CD4-positive, alpha-beta T cell treated with Interleukin-17A for 1 hour (primary cell): ENCODE measurements around the gene BMAL1.
"Not testable (repeated sequence)": the region's sequence is repeated elsewhere in the genome, so short reads cannot be mapped to it uniquely, and the experiment has no call there.

ENCODE experiments used
- DNase-seq: peaks from one replicate; pipeline ENCODE4 v3.0.0-alpha.2; 2020

Gene BMAL1

DNA sequence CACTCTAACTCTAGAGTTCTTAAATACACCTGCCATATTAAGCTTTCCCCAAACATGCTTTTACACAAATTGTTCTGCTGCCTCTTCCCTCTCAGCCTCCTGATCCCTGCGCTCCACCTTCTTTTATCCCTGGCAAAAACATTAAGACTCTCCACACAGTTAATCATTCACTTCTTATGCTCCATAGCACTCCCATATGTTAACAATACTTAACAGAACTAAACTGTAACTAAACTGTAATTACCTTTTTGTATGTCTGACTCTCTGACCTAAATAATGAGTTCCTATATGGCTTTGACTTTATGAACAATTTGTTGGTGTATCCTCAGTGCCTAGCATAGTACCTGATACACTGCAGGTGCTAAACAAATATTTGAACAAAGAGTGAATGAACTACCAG is 113.6 kb downstream of the BMAL1 start:
- no peak for DNase-seq

DNA sequence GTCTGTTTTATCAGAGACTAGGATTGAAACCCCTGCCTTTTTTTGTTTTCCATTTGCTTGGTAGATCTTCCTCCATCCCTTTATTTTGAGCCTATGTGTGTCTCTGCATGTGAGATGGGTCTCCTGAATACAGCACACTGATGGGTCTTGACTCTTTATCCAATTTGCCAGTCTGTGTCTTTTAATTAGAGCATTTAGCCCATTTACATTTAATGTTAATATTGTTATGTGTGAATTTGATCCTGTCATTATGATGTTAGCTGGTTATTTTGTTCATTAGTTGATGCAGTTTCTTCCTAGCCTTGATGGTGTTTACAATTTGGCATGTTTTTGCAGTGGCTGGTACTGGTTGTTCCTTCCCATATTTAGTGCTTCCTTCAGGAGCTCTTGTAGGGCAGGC is 120.7 kb downstream of the BMAL1 start:
- DNase-seq: not testable (repeated sequence)

DNA sequence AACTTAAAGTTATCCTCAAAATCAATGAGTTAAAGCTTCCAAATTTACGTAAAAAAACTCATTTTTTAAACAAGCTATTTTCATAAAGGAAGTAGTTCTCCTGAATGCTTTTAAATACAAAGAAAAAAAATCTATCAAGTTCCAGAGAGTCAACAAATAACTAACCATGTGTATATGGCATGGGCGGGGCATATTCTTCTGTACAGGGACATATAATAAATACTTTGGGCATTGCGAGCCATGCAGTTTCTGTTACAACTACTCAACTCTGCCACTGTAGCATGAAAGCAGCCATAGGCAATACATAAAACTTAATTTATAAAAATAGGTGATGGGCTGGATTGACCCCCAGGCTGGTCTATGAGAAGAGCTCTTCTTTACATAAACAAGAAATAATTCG is 127.6 kb downstream of the BMAL1 start:
- DNase-seq: no peak

DNA sequence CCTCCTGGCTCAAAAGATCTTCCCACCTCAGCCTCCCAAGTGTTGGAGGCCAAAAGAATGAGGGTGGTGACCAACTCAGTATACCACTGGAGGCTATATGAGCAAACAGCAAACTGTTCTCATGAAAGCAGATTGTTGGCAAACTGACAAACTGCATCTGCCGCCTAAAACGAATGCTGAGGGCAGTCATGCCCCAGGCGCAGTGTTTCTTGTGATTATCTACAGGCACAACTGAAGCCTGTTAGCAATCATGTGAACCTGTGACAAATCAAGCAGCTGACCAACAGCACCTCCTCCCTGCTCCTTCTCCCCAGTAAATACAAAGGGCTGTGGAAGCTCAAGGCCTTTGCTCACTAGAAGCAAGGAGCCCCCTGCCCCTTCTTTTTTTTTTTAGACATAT is 137.6 kb downstream of the BMAL1 start:
- DNase-seq: no peak

DNA sequence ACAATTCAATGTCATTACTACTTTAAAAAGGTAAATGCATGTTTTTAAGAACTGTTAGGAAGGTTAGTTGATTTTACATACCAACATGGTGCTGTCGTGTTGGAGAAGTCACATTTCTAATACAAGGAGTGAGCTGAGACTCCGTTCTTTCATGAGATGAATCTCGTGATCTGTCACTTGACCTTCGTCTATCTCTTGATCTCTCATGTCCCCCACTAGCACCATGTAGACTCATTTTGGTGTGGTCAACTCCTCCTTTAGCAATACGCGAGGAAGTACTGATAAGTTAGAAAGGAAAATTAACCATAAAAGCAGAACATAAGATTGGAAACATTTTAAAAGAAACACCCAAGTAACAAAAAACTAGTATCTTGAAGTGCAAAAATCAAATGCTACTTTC is 144.0 kb downstream of the BMAL1 start:
- no peak for DNase-seq

DNA sequence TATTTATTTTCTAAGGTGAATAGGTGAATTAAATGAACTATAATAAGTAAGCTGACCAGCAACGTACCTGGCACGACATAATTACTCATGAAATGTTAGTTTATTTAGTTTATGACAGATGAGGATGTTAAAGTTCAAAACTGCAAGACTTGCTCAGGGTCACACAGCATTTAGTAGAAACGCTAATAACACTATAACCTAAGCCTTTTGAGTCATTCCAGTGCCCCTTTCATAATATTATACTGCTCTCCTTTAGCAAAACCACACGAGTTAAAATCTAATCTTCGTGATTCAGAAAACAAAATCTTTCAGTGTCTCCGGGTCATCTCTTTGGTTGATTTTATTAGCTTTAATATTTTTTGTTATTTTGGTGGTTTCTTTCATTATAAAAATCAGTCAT is 145.8 kb downstream of the BMAL1 start:
- no peak for DNase-seq

DNA sequence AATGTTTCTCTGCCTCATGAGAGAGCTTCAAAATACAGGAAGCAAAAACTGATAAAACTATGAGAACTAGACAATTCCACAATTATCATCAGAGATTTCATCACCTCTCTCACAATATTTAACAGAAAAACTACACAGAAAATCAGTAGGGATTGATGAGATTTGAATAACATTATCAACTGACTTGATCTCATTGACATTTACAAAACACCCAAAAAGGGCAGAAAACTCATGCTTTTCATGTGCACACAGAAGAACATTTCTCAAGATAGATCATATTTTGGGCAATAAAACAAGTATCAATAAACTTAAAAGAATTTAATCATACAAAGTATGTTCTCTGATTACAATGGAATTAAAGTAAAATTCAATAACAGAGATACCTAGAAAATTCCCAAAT is 149.8 kb downstream of the BMAL1 start:
- DNase-seq: no peak

DNA sequence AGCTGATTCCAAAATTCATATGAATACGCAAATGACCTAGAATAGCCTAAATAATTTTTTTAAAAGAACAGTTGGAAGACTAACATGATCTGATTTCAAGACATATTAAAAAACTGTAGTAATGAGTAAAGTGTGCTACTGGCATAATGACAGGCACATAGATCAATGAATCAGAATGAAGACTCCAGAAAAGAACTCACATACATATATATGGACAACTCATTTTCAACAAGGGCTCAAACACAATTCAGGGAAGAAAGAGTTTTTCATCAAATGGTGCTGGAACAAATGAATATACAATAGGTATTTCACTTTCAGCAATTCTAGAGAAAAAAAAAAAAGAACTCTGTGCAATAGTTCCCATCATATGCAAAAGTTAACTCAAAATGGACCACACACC is 151.7 kb downstream of the BMAL1 start:
- no peak for DNase-seq

DNA sequence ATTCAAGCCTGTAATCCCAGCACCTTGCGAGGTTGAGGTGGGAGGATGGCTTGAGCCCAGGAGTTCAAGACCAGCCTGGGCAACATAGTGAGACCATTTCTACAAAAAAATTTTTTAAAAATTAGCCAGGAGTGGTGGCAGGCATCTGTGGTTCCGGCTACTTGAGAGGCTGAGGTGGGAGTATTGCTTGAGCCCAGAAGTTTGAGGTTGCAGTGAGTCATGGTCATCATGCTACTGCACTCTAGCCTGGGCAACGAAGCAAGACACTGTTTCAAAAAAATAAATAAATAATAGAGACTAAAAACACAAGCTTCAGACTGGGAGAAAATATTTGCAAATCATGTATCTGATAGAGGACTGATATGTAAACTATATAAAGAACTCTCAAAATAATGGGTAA is 152.2 kb downstream of the BMAL1 start:
- DNase-seq: no peak

DNA sequence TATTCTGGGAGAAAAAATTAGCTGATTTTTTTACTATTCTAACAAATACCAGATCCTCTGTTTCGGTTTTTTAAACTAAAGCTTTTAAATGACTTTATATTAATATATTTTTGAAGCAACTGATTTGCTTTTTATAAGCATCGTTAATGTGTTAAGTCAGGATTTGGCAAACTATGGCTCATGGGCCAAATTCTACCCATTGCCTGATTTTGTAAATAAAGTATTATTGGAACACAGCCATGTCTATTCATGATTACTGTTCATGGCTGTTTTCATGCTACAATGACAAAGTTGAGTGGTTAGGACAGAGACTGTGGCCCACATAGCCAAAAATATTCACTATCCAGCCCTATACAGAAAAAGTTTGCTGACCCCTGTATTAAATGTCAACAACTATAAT is 155.8 kb downstream of the BMAL1 start:
- DNase-seq: no peak

DNA sequence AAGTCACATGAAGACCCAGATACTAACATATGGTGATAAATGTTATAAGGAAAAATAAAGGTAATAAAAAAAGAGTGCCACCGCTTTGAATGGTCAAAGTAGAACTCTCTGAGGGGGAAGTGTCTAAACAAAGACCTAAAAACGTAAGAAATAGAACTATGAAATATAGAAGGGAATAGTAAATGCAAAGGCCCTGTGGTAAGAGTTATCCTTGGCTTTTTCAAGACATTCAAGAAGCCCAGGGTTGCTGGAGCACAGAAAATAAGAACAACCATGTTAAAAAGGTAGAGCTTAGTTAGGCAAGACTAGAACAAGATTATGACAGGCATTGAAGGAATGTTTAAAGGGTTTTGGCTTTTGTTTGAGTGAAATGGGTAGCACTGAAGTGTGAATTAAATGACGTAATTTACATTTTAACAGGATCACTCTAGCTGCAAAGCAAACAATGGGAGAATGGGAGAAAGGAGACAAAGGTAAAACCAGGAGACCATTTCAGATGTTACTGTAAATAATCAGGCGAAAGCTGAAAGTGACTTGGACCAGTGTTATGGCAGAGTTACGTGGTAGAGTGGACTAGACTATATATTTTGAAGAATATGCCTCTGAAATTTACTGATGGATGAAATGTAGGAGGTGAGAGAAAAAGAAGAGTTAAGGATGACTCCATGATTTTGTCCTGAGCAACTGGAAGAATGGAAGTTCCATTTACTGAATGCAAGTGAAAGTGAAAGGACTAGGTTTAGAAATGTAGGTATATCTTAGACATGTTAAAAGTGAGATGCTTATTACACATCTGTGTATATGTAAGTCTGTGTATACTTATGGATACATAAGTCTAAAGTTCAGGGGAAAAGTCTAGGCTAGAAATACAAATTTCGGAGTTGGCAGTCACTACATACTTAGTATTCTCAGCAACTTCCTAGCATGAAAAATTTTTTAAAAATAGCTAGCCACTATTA is 156.9 kb downstream of the BMAL1 start:
- DNase-seq: no peak

DNA sequence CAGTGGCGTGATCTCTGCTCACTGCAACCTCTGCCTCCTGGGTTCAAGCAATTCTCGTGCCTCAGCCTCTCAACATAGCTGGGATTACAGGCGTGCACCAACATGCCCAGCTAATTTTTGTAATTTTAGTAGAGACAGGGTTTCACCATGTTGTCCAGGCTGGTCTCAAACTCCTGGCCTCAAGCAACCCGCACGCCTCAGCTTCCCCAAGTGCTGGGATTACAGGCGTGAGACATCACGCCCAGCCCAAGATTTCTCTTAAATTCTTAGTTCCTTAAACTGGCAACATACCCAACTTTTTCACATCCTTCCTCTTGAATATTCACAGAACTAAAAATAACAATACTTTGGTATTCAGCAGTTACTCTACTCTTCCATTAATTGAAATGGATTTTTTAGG is 159.2 kb downstream of the BMAL1 start:
- not testable (repeated sequence) for DNase-seq
